Hematopoietic multipotent progenitor cell treated with erythropoietin and hydrocortisone succinate and interleukin-3 and kit ligand, for 6 days (in vitro differentiated cells): ENCODE results near the gene ADAMTS13.
"Not testable (repeated sequence)": the region's sequence is repeated elsewhere in the genome, so short reads cannot be mapped to it uniquely, and the experiment has no call there.

Experiments used
- DNase-seq: peaks from one replicate; pipeline ENCODE4 v3.0.0-alpha.2; 2015

The ADAMTS13 gene

GRCh38 chr9:133392308-133392707 is 29.9 kb upstream of the ADAMTS13 start:
- not testable (repeated sequence) for DNase-seq

GRCh38 chr9:133393399-133393798 is 28.8 kb upstream of the ADAMTS13 start:
- no peak for DNase-seq

- no peak for DNase-seq
Observed at GRCh38 chr9:133394687-133395271, 27.4 kb upstream of the ADAMTS13 start.

- no peak for DNase-seq
Observed at GRCh38 chr9:133396952-133397351, 25.2 kb upstream of the ADAMTS13 start.

- no peak for DNase-seq
Observed at GRCh38 chr9:133397370-133397769, 24.8 kb upstream of the ADAMTS13 start.

- DNase-seq = no peak
Observed at GRCh38 chr9:133397895-133398294, 24.3 kb upstream of the ADAMTS13 start.

- DNase-seq = no peak
Observed at GRCh38 chr9:133400292-133400691, 21.9 kb upstream of the ADAMTS13 start.

GRCh38 chr9:133401588-133401987 is 20.6 kb upstream of the ADAMTS13 start:
- peak; percentile 49 for DNase-seq

GRCh38 chr9:133402689-133403088 is 19.5 kb upstream of the ADAMTS13 start:
- DNase-seq = no peak

GRCh38 chr9:133403766-133404453 is 18.3 kb upstream of the ADAMTS13 start:
- DNase-seq = peak; percentile 73

GRCh38 chr9:133404454-133405002 is 17.6 kb upstream of the ADAMTS13 start:
- no peak for DNase-seq

GRCh38 chr9:133405508-133406438 is 16.4 kb upstream of the ADAMTS13 start:
- DNase-seq = no peak

GRCh38 chr9:133406480-133407307 is 15.5 kb upstream of the ADAMTS13 start:
- peak; percentile 89 for DNase-seq

GRCh38 chr9:133408042-133408441 is 14.1 kb upstream of the ADAMTS13 start:
- DNase-seq = no peak

- no peak for DNase-seq
Observed at GRCh38 chr9:133415170-133415569, 7.0 kb upstream of the ADAMTS13 start.

- peak; percentile 92 for DNase-seq
Observed at GRCh38 chr9:133417541-133418461, 4.4 kb upstream of the ADAMTS13 start, which contains the start of gene REXO4. TSS of gene REXO4 (minus strand) at chr9:133418010. CDS start at chr9:133417844, 166 bp downstream.

- DNase-seq = peak; percentile 71
Observed at GRCh38 chr9:133419005-133419404, 3.2 kb upstream of the ADAMTS13 start.

GRCh38 chr9:133420392-133420827 is 1.8 kb upstream of the ADAMTS13 start:
- DNase-seq = no peak

GRCh38 chr9:133423216-133423615 is 1.0 kb downstream of the ADAMTS13 start:
- no peak for DNase-seq

- no peak for DNase-seq
Observed at GRCh38 chr9:133424187-133424586, 2.0 kb downstream of the ADAMTS13 start.

GRCh38 chr9:133425049-133425632 is 3.0 kb downstream of the ADAMTS13 start:
- no peak for DNase-seq
